IPS-18c (cell line): ENCODE data around the gene PLCH2.

Experiments
- H3K4me3 ChIP-seq: 2 replicates; pipeline ENCODE4 v1.7.0; 2013; ENCODE audit warnings: low read depth, mild to moderate bottlenecking, low read length, moderate library complexity; ENCODE audit not compliant: insufficient read depth
- H3K9me3 ChIP-seq: one replicate; pipeline ENCODE4 v1.6.1; 2013; ENCODE audit warnings: mild to moderate bottlenecking, low read length, moderate library complexity; ENCODE audit not compliant: control insufficient read depth, insufficient read depth

The PLCH2 gene

DNA sequence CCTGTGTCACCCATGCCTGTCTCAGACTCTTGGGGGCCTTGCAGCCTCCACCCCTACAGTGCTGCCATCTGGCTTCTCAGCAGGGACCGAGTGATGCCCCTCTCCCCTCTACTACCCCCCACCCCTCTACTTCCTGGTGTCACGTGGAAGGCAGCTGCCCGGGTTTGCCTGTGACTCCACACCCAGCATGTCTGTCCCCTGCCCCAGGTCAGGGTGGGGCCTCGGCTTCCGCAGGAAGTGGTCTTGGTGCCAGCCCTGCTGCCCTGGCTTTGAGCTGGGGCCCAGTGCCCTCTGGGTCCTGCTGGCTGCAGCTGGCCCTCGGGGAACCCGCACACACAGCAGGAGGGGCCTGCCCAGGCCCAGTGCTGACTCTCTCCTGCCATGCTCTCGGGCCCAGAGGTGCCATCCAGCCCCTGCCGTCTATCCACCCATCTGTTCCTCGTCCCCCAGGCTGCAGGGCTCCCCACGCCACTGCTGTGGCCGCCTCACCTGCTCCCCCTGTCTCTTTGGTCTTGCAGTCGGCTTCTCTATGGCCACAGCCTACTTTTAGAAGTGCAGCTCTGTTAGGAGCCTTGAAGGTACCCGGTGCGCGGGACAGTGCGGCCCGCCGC is 24.0 kb downstream of the PLCH2 start:
- no peak overlapping the region for H3K4me3 ChIP-seq
- H3K9me3 ChIP-seq = no peaks in the 10 kb centered on the region

DNA sequence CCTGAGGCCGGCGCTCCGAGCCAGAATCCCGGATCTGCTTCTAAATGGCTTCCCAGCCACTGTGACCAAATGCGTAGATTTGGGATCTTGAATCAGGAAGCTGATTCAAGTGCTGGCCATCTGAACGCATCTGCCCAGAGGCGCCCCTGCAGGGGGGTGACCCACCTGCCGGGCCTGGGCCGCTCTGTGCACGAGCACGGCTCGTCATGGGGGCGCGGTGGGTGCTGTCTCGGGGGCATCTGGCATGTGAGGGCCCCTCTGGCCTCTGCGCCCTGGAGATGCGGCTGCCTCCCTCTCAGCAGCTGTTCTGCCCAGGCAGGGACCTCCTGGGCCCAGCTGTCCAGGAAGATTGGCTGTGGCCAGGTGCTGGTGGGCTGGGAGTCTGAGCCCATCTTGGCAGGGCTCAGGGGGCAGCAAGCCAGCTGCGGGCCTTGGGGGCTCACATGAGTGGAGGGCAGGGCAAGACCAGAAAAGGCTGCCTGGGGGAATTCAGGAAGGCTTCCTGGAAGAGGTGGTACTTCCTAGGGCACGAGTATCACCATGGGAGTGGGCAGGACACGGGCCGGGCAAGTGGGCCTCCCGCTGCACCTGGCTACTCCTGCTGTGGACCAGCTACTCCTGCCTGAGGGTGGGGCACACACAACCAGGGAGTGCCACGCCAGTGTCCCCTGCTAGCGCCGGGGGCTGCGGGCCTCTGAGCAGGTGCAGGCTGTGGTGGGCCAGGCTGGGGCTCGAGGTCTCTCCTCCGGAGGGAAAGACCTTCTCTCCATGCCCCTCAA is 25.1 kb downstream of the PLCH2 start:
- H3K4me3 ChIP-seq = no peak overlapping the region
- H3K9me3 ChIP-seq = no peaks in the 10 kb centered on the region

DNA sequence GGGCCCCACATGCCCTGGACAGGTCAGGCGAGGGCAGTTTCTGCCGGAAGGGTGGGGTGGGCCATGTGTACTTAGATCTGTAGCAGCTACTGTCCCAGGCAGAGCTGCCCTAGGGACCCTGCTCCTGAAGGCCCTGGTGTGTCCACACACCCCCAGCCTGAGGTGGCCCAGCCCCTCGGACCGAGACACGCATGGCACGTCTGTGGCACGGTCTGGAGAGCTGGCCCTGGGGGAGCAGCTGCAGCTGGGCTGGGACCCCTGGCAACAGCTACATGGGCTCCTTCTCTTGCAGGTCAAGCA is 25.7 kb downstream of the PLCH2 start:
- no peaks in the 10 kb centered on the region for H3K9me3 ChIP-seq

DNA sequence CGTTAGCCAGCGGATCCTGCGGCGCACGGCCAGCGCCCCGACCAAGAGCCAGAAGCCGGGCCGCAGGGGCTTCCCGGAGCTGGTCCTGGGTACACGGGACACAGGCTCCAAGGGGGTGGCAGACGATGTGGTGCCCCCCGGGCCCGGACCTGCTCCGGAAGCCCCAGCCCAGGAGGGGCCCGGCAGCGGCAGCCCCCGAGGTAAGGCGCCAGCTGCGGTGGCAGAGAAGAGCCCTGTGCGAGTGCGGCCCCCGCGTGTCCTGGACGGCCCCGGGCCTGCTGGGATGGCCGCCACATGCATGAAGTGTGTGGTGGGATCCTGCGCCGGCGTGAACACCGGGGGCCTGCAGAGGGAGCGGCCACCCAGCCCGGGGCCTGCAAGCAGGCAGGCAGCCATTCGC is 26.1 kb downstream of the PLCH2 start:
- H3K4me3 ChIP-seq = no peak overlapping the region

More for the DNA sequence above, 25.7 kb downstream of the PLCH2 start:
- H3K4me3 ChIP-seq = no peak overlapping the region

DNA sequence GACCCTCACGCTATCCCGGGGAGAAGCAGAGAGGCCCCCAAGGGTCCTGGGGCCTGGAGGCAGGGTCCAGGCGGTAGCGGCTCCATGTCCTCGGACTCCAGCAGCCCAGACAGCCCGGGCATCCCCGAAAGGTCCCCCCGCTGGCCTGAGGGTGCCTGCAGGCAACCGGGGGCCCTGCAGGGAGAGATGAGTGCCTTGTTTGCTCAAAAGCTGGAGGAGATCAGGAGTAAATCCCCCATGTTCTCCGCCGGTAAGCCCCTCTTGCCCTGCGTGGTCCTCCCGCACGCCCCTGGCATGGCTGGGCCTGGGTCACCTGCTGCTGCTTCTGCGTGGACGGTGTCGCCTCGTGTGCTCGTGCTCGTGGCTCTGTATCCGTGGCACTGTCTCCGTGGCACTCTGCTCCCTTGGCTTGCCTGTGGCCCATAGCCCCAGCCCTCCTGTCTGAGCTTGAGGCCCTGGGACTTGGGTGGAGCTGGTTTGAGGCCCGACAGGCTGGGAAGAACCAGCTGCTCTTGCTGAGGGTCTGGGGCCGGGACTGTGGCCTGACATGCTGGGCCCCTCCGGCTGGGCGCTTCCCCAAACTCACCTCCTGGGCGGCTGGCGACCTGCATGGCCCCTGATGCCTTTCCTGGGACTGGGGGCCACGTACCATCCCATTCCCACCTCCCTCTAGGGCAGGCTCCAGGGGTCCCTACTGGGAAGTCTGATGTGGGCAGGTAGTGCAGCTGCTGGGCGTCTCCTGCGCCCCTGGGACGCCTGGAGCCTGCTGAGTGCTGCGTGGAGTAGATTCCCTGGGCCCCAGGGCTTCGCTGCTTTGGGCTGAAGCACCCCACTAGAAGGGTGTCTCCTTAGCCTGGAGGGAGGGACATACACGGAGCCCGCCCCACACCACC is 26.8 kb downstream of the PLCH2 start:
- H3K9me3 ChIP-seq = no peaks in the 10 kb centered on the region
- H3K4me3 ChIP-seq = no peak overlapping the region

More for the DNA sequence above, 26.1 kb downstream of the PLCH2 start:
- H3K9me3 ChIP-seq = no peaks in the 10 kb centered on the region

DNA sequence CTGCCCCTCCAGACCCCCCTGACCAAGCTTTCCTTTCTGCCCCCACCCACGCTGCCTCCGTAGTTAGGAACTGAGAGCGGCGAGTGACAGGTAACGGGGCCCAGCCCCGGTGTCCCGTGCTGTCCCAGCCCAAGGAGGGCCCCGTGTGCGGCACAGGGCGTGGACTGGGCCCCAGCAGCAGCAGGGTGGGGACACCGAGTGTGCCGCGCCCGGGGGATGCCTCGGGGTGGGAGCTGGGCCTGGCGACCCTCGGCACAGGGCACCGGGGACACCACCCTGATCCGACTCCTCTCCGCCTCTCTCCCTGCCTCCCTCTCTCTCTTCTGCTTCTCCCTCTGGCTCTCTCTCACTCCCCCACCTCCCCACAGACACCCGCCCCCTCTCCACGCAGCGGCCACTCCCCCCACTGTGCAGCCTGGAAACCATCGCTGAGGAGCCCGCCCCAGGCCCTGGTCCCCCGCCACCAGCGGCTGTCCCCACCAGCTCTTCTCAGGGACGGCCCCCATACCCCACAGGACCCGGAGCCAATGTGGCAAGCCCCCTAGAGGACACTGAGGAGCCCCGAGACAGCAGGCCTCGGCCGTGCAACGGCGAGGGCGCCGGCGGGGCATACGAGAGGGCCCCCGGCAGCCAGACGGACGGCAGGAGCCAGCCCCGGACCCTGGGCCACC is 27.6 kb downstream of the PLCH2 start:
- Histone ChIP-seq H3K4me3 (no peak overlapping the region), H3K9me3 (no peaks in the 10 kb centered on the region)

DNA sequence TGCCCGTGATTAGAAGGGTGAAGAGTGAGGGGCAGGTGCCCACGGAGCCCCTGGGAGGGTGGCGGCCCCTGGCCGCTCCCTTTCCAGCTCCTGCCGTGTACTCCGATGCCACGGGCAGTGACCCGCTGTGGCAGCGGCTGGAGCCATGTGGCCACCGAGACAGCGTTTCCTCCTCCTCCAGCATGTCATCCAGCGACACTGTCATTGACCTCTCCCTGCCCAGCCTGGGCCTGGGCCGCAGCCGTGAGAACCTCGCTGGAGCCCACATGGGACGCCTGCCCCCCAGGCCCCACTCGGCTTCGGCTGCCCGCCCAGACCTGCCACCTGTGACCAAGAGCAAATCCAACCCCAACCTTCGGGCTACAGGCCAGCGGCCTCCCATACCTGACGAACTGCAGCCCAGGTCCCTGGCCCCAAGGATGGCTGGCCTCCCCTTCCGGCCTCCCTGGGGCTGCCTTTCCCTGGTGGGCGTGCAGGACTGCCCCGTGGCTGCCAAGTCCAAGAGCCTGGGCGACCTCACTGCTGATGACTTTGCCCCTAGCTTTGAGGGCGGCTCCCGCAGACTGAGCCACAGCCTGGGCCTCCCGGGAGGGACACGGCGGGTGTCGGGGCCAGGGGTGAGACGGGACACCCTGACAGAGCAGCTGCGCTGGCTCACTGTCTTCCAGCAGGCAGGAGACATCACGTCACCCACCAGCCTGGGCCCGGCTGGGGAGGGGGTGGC is 28.3 kb downstream of the PLCH2 start:
- Histone ChIP-seq H3K9me3 (no peaks in the 10 kb centered on the region), H3K4me3 (no peak overlapping the region)

DNA sequence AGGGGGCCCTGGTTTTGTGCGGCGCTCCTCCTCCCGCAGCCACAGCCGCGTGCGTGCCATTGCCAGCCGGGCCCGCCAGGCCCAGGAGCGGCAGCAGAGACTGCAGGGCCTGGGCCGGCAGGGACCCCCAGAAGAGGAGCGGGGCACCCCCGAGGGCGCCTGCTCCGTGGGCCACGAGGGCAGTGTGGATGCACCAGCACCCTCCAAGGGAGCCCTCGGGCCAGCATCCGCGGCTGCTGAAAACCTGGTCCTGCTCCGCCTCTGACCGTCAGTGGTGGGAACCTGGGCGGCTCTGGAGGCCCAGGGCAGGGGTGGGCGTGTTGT is 28.8 kb downstream of the PLCH2 start:
- Histone ChIP-seq H3K4me3 (no peak overlapping the region), H3K9me3 (no peaks in the 10 kb centered on the region)

DNA sequence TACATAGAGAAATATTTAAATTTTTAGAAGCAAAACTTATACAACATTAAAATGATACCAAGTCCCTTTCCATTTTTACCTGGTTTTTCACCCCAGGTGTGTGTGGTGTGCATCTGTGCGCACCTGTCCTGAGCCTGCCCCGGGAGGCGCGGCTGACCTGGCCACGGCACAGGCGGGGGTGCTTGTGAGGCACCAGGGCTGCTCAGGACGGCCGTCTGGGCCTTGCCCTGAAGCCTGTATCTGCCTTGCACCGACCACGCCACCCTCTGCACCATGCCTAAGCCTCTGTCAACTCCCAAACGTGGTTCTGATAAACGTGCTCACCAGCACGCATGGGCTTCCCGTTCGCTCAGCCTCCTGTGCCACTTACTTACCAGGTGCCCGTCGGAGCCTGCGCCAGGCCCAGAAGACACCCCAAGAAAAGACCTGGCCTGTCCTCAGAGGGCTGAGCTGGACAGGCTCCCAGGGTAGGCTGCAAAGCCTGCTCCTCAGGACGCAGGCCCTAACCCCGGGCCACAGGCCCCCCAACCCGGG is 29.4 kb downstream of the PLCH2 start:
- Histone ChIP-seq H3K4me3 (no peak overlapping the region), H3K9me3 (no peaks in the 10 kb centered on the region)

DNA sequence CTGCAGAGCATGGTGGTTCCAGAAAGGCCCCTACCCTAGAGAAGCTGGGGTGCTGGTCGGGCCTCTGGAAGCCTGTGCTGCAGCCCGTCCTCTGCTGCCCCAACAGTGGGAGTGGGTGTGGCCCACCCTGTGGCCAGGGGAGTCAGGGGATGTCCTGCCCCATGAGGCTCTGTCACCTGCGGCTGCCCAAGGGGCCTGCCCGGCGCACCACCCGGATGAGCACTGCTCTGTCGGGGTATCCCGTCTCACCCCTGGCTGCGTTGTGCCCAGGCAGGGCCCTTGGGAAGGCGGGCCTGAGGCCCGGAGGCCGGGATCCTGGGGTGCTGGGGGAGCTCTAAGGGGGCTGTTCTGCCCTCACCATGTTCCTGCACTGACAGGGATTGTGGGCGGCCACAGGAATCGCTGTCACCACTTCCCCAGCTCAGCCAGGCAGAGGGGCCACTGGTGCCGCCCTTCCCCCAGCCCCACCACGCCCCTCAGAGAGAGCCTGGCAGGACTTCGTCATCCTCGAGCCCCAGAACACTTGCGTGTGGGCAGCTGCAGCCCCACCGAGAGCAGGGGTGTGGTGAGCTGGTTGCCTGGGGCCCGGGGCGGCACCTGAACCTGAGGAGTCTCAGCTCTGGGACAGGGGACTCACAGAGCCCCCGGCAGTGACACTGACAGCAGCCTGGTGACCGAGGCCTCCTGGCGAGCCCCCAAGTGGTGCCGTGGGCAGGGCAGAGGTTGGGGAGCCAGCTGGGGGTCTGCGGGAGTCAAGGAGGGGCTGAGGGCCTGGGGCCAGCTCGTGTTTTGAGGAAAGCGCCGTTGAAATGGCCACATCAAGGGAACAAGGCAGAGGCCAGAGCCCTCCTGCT is 30.1 kb downstream of the PLCH2 start:
- Histone ChIP-seq H3K9me3 (no peaks in the 10 kb centered on the region), H3K4me3 (no peak overlapping the region)

DNA sequence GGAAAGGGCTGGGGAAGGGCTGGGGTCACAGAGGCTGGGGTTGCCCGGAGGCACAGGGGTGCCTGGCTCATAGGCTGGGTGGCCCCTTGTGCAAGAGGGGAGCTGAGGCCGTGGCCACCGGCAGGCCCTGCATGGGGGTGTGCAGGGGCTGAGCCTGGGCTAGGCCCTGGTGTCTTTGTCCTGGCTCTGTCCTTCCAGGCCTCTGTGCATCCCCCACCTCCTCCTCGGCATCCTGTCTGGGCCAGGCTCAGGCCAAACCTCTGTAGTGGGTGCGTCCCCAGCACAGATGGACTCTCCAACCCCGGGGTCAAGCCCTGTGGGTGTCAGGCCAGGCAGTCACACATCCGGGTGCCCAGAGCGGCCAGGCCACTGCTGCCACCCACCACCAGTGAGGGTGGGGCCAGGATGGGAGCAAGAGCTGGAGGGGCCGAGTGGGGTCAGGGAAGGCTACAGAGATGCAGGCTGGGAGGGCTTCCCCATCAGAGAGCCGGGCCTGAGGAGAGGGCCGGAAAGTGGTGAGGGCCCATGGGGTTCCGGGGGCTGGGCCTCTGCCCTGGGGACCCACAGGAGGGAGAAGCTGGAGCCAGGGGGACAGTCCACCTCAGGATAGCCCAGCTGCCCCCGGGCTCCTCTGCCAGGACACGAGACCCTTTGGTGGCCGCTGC is 30.9 kb downstream of the PLCH2 start:
- Histone ChIP-seq H3K4me3 (no peak overlapping the region), H3K9me3 (no peaks in the 10 kb centered on the region)

DNA sequence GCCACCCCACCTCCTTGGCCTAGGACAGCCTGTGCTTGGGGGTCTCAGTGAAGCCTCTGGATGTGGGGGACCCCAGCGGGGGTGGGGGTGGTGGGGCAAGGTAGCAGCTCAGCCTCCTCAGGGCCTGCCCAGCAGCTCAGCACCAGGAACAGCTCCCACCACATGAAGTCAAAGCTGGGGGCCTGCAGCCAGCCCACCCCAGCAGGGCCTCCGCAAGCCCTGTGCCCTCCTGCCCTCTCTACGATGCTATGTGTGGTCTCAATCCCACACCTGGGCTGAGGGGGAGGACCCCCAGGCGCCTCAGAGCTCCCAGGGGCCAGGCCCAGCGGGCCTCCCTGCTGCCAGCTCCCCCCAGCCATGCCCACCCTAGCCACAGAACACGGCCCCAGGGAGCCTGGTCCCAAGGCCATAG is 31.7 kb downstream of the PLCH2 start:
- H3K4me3 ChIP-seq = no peak overlapping the region

DNA sequence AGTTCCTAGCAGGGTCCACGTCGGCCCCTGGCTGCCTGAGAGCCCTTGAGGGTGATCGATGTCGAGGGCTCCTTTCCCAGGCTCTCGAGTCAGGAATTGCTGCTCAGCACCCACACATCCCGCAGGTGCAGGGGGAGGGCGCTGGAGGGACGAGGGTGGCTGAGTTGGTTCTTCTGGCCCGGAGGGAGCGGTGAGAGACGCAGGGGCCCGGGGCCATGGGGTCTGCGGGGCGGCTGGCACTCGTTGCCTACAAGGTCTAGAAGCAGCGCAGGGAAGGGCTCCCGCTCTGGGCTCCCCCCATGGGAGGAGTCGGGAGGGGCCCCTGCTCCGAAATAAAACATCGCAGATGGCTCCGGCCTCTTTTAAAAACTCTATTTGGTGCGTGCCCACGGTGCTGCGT is 32.1 kb downstream of the PLCH2 start:
- Histone ChIP-seq H3K4me3 (no peak overlapping the region), H3K9me3 (no peaks in the 10 kb centered on the region)

More for the DNA sequence above, 31.7 kb downstream of the PLCH2 start:
- no peaks in the 10 kb centered on the region for H3K9me3 ChIP-seq

DNA sequence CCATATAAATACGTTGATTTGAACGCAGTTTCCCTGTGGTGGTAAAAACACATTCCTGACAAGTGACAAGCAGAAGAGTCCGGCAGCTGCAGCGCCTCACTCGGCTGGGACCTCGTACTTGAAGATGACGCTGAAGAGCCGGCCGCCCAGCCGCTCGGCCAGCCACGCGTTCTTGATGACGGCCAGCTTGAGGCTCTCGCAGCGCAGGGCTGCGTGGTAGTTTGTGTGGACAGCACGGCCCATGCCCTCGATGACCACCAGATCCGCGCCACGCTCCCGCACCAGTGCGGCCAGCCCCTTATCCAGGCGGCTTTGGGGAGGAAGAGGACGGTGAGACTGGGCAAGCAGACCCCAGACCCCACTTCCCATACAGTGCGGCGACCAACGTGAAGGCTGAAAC is 32.7 kb downstream of the PLCH2 start:
- H3K9me3 ChIP-seq = no peaks in the 10 kb centered on the region
- no peak overlapping the region for H3K4me3 ChIP-seq

DNA sequence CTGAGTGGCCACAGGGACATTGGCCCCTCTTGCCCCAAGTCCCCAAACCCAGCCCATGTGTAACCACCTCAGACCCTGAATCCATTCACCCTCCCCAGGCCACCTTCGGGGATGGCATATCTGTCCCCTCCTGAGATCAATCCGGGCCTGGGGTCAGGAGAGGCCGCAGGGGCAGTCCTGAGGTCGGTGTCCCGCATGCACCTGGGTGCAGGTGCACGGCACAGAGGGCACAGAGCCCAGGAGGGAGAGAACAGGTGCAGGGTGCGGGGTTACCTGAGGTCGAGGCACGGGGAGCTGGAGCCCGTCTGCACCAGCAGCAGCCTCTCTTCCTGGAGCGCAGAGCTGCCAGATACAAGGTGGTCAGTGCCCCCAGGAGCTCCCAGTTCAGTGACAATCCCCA is 33.5 kb downstream of the PLCH2 start:
- Histone ChIP-seq H3K4me3 (no peak overlapping the region), H3K9me3 (no peaks in the 10 kb centered on the region)
